GM21360 (cell line): ENCODE measurements around the gene TPX2.

Experiments used
- ATAC-seq: cut with Tn5 transposase; IDR thresholded peaks from one replicate; pipeline ENCODE4 v1.9.1; 2021; ENCODE audit warnings: mild to moderate bottlenecking, moderate library complexity; ENCODE audit not compliant: unreplicated experiment

TPX2 gene

DNA sequence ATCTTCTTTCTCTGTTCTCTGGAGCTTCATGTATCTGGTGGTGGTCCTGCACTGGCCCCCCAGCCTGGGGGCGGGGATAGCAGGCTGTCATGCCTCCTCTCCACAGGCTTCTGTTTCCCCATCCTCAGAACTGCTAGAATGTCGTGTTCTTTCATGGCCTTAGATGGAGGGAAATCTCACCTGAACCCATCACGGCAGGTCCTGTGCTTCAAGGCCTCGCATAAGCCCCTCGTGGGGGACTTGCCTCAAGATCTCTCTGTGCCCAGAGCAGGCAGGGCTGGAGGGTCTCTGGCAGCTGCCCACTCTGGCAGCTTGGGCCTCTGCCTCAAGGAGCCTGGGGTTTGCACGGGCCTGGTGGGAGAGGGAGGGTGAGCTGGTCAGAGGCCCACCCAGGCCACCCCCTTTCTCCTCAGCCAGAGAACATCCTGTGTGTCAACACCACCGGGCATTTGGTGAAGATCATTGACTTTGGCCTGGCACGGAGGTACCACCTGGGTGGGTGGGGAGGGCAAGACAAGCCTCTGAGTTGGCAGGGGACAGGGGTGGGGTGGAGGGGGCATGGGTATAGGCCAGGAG lies 91.4 kb downstream of the TPX2 start:
- no peak for ATAC-seq

DNA sequence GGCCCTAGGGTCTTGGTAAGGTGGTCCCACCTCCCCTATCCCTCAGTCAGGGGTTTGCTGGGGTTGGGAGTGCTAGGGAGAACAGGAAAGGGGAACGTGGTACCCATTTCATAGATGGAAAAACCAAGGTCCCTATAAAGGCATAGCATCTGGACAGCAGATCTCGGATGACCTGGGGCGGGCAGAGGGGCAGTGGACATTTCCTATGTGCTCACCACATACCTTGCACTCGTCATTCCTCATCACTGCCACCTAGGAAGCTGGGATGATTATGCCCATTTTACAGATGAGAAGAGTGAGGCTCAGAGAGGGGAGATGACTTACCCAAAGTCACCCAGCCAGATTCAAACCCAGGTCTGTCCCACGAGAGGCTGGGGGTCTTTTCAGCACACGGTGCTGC lies 92.1 kb downstream of the TPX2 start:
- ATAC-seq, result no peak

DNA sequence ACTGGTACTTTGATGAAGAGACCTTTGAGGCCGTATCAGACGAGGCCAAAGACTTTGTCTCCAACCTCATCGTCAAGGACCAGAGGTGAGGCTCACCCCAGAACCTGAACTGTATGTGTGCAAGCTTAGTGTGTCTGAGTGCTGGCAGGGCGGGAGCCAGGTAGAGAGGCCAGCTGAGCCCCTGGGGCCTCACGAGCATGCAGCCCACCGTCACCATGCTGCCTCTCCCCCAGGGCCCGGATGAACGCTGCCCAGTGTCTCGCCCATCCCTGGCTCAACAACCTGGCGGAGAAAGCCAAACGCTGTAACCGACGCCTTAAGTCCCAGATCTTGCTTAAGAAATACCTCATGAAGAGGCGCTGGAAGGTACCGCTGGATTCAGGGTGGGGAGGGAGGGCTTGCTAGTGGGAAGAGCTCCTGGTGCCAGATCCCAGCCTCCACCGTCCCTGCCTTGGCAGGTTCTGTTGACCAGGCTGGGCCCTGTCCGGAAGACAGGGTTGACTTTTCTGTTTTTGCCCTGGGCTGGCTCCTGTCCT lies 92.7 kb downstream of the TPX2 start:
- no peak for ATAC-seq

DNA sequence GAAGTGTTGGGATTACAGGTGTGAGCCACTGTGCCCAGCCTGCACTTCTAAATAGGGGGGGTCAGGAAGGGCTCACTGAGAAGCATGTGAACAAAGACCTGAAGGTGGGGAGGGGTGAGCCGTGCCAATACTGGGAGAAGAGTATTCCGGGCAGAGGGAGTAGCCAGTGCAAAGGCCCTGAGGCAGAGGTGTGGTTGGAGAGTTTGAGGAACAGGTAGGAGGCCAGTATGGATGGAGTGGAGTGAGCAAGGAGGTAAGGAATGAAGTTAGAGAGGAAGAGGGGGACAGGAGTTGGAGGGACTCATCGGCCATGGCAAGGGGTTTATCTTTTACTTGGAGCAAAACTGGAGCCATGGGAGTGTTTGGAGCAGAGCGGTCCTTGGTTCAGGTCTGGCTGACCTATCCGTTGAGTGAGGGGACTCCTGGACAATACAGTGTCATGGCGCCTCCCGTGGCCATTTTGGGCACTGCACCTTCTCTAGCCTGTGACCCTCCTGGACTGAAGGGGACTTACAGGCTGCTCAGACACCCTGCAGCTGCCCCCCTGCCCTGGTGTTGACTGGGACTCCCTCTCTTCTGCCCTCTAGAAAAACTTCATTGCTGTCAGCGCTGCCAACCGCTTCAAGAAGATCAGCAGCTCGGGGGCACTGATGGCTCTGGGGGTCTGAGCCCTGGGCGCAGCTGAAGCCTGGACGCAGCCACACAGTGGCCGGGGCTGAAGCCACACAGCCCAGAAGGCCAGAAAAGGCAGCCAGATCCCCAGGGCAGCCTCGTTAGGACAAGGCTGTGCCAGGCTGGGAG lies 94.2 kb downstream of the TPX2 start:
- no peak for ATAC-seq

DNA sequence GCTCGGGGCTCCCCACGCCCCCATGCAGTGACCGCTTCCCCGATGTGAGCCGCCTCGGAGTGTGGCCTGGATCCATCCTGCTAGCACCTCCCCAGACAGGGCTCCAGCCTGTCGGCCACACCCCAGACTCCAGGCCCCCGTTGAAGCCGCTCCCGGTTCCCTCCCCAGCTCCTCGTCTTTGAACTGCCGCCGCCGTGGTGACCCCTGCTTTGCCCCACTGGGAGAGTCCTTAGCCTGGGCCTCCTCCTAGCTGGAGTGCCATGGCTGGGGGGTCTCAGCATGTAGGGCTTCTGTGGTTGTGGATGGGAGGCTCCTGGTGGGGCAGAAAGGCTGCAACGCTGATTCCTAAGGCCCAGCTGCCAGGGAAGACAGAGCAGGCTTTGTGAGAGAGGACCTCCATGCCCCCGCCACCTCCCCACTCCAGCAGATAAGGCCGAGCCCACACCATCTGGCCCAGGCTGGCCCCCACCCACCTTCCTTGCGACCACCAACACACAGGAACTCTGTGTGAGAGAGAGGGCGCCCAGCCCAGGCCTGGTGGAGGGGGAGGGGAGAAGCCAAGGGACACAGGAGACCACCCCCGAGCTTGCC lies 94.9 kb downstream of the TPX2 start:
- ATAC-seq, result no peak

DNA sequence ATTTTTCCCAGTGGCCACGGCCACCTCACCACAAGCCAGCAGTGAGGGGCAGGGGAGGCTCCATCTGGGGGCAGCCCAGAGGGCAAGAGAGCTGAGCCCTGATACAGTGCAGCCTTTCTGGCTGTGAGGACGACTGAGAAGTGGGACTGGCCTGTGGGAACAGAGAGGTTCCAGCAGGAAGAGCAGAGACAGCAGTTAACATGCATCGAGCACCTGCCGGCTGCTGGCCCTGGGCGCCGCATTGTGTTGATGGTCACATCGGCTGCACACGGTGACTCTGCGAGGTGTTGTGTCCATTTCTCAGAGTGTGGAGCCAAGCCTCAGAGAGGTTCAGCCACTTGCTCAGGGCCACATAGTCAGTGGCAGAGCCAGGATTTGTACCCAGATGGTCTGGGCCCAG lies 96.5 kb downstream of the TPX2 start:
- ATAC-seq, result no peak

DNA sequence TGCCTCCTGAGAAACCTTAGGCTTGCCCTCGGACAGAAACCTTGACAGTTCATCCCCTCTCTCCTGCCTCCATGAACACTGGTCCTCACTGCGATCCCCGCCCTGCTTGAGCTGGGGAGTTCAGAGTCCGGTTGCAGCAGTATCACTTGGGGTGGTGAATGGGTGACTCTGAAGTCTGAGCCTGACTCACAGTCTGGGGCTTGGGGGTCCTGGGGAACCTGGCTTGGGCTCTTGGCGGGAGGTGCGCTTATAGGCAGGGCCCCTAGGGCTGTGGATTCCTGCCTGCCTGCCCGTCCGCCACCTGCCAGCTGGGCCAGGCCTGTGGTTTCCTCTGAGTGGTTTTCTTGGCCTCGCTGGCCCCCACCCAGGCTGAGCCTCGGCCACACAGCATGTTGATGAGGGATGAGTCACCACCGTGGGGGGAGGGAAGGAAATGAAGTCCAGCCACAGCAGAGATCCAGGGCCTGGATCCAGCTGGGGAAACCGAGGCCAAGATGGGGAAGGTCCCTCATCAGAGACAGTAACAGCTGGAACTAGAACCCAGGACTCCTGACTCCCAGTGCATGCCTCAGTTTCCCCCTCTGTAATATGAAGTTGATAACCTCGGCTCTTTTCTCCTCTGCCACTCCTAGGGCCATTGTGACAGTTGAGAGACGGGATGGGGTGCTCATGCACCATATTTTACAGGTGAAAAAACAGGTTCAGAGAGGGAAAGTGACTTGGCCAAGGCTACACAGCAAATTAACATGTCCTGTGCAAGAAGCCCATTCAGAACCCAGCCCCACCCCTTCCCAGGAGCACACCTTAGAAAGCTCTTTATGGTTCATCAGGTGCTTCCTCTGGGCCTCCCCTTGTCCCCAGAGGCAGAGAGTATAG lies 97.1 kb downstream of the TPX2 start:
- ATAC-seq, result peak; percentile 59

DNA sequence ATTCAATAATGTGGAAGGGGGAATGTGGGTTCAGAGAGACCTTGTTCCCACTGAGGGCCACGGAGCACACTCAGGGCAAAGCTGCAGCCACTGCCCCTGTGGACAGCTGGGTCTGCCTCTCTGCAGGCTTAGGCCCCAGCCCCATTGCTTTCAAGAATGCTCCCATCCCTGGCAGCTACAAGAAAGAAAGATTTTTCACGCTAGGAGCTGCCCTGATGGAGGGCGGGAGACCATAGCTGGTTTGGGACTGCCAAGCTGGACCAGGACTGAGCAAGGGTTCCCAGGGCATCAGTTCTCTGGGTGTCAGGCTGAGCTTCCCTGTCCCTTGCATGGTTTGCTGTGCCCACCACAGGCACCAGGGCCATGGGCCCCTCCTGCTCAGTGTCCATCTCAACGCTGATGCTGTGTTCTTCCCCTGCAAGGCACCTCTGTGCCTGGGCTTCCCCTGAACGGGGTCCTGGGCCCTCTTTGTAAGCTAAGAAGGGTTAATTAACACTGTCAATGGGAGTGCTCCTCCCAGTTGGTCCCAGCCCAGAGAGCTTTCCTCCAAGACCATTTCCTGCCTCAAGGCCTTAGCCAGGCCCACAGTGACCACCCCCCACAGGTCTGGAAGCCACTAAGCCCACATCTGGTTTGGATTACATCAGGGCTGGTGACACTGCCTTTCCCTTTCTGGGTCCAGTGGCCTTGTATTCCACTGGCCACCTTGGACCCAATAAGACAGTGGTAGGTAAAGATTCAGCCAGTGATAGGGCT lies 97.9 kb downstream of the TPX2 start:
- ATAC-seq, result no peak

DNA sequence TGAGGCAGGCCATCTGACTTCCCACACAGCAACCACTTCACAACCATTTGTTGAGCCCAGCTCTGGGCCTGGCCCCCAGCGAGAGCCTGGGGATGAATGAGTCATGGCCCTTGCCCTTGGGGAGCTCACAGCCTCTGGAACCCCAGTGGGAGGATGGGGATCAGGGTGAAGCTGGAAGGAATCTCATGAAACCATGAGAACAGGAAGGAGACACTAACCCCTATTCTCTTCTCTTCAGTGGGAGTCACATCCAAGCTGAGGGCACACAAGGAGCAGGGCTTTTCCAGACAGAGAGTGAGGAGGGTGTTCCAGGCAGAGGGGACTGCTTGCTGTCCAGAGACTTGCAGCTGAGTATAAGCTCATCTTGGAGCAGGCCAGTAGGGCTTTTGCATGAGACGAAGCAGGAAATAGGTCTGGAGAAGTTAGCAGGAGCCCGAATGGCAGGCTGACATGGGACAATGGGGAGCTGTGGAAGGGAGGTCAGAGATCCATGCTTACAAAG lies 98.9 kb downstream of the TPX2 start:
- ATAC-seq, result no peak

DNA sequence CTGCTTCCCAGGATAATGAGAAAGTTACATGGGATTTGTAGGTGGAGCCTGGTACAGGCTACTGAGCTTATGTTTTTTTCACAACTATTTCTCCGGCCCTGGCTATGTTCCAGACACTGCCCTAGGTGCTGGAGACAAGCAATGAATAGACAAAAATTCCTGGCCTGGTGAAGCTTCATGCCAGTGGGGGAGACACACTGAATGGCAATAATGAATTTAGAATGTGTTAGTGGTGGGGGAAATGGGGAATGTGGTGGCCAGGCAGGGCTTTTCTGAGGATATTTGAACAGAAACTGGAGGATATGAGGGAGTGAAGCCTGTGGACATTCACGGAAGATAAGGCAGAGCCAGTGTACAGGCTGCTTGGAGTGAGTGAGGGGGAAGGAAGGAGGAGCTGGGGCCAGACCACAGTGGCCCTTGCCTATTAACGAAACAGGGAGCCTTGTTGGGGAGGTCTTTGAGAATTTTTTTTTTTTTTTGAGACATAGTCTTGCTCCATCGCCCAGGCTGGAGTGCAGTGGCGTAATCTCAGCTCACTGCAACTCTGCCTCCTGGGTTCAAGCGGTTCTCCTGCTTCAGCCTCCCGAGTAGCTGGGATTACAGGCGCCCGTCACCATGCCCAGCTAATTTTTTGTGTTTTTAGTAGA lies 99.7 kb downstream of the TPX2 start:
- no peak for ATAC-seq

DNA sequence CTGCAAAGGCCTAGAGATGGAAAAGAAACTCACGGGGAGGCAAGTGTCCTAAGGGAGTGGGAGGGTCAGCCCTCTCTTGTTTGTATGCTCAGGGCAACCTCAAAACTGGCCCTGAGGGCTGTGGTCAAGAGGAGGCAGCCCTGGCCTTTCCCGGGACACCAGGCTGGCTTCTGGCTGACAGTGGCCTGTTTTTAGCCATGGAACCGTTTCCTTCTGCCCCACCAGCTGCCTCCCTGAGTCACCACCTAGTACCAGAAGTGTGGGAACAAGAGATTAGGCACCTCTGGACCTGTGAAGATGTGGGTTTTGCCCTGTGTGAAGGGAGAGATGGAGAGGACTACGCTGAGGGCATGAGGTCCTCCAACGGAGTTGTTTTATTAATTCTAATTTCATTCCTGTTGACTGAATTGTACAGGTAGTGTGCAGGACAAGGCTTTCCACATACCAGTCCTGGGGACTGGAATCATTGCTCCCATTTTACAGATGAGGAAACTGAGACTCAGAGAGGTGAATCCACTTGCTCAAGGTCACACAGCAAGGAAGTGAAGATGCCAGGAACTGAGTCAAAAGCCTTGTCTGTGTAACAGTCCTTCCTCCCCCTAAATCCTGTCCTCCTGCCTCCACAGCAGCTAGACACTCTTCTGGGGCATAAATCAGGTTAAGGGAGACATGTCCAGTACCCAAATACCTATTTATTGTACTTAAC lies 100.8 kb downstream of the TPX2 start:
- ATAC-seq, result no peak

DNA sequence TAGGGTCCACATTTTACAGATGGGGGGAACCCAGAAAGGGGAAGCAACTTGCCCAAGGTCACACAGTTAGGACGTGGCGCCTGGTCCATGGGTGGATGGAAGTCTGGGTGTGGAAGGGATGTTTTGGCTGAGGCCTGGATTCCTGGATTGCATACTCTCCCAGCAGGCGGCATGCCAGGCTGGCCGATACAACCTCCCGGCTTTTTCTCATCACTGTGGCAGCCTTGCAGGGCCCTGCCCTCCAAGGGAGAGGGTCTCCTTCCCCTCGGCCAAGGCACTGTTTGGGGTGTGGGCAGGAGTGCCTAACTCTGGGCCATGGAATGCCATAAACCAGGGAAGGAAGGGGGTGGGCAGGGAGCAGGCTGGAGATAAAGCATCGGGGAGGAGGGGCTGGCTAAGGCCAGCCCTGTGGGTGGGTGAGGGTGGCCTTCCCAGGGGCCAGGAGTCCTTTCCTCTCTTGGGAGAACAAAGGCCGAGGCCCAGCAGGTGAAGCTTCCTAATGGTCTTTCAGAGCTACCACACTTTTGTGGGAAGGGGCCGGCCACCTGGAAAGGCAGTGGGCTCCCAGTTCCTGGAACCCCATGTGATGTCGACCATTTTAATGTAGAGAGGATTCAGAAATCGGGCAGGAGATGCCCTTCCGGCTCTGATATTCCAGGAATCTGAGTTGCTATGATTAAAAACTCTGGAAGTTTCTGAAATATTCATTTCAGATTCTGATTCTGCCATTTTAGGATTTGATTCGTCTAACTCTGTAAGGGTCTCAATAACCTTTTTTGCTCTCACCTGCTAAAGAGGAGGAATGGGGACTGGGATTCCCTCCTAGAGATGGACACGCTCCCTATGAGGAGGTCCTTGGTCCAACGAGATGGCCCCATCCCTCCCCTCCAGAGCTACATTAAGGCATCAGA lies 102.1 kb downstream of the TPX2 start:
- no peak for ATAC-seq

DNA sequence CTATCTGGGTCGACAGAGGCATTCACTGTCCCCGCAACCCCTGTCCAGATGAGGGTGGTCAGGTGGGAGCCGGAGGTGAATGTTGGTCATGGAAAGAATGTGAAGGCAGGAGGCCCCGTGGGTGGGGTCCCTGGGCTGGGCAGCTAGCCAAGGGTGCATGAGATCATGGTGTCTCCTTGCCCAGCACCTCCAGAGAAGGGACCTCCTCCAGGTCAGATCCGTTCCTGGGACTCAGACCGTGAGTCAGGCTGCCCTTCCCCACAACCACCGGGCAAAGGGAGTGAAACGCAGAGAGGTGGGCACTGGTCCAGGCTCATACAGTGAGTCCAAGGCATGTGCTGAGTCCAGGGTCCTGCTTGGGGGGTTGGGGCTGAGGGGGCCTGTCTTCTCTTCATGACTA lies 102.8 kb downstream of the TPX2 start:
- no peak for ATAC-seq

DNA sequence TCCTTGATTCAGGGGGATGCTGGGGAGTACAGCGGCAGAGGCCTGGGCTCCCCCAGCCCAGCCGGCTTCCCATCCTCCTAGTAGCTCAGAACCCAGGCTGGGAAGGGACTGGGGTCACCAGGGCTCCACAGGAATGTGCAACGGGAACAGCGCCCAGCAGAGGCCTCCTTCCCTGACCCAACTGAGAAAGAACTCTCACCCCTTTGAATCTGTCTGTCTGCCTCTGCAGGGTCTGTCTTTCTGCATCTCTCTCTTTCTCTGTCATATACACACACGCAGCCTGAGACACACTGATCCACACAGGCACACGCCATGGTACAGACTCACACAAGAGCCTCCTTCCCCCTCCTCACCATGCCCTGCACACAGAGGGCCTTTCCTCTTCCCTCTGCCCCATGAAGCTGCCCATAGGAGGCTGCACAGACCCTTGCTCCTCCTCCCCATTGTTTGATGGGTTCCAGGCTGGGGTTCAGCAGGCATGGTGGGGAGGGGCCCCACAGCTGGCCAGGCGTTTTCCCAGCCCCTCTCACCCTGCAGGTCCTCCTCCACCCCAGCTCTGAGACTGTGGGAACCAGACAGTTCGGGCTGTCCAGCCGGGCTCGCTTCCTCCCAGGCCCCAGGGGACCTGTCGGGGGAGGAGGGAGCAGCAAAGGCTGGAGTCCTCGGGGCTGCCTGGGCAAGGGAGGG lies 103.5 kb downstream of the TPX2 start:
- no peak for ATAC-seq

DNA sequence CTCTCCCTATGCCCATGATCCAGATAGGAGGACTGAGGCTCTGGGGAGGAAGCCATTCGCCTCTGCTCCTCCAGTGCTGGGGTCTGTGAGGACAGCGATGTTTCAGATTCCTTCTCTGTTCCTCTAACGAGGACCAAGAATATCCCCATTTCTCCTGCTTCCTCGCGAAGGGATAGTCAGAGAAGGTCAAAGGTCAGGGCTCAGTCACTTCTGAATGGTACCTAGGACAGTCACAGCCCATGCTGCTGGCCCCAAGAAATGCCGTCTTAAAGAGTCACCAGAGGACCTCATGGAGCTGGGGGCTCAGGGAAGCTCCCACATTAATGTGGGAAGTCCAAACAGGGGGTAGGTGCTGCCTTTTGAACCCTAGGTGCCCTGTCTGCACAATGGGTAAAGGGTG lies 104.2 kb downstream of the TPX2 start:
- ATAC-seq, result no peak

DNA sequence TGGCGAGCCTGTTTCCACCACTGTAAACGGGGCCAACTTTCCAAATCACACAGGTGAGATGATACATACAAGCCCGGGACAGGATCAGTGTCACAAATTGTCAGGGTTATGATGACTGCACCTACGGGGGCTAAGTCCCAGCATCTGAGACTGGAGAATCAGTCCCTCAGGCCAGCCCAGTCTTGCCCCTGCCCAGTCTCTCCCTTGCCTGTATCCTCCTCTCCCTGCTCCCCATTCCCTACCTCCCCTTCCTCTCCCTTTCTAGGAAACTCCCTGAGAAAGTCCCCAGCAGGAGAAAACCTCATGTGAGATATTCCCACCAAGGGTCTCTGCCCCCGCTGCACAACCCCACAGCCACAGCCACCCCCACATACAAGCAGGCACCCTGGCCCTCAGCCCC lies 104.8 kb downstream of the TPX2 start:
- no peak for ATAC-seq

DNA sequence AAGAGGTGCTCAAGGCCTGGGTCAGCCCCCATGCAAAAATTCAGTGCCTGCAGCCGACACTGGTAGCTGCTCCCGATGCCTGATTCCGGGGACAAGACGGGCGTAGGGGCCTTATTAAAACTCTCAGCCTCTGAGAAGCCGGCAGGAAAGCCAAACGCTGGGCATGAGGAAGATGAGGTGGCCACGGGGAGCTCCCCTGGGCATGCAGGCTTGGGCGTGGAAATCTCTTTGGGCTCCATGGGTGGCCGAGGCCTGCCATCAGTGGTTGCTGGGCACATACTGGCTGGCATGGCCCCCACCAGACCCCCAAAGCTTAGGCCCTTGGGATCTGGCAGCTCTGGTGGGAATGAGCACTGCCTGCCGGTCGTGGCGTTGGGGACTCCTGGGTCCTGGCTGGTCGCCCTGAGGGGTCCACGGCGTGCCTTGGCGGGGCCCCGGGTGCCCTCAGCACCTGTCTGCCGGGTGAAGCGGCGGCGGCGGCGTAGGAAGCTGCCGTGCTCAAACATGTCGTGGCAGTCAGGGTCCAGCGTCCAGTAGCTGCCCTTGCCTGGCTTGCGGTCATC lies 105.7 kb downstream of the TPX2 start:
- ATAC-seq, result no peak
